Measurements from ENCODE around the gene TANGO2. TPM values are rescaled to one million over a fixed set of nuclear protein-coding genes. Genes with fewer than 3 reads are reported as not detected.

TANGO2 gene
- total RNA-seq, 2 experiments from 2014 or later, result 40.7 to 41.2 TPM

DNA sequence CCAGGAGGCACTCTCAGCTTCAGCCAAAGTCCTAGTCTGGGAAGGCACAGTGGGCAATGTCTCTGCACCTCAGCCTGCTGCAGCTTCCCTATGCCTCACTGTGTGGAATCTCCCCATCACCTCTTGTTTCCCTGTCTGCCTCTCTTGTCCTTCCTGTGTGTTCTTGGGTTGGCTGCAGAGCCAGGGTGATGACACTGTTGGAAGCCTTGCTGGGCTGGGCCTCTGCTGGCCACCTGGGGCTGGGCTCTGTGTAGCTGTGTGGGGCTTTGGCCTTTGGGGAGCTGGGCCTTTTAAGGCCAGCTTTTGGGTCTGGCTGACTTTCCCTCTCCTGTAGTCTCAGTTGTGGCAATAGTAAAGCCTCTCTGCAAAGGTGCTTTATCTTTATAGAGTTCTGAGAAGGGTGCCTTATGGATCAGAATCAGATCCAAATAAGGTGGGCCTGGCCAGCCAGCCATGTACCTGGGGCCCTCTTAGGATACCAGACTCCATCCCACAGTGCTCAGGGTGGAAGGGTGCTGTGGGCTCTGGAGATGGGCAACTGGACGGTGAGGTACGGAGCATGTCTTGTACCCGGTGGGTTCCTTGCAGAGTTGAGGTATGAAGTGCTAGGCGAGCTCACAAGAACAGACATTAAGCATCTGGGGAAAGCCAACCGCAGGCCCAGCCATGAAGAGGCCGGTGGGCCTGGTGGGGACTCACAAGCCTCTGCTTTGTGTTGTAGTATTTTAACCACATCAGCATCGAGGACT, 84.7 kb downstream of the TANGO2 start:
- DNase-seq (no peak), ATAC-seq (ENCODE audit: low read depth) (no peak)
- Mint-ChIP-seq H3K36me3 (peaks cover 3% of the 10 kb centered on the region), H3K4me1 (peaks cover 16% of the 10 kb centered on the region), H3K9me3 (no peaks in the 10 kb centered on the region), H3K27ac (no peak overlapping the region), H3K27me3 (no peaks in the 10 kb centered on the region), H3K4me3 (no peak overlapping the region)
- POLR2A ChIA-PET, result interaction anchor here (1.0 to 1.2 kb wide), 2 partner anchors 11 to 12 kb away, joined by 3 to 4 read pairs; partner anchors contain the start of gene RANBP1

DNA sequence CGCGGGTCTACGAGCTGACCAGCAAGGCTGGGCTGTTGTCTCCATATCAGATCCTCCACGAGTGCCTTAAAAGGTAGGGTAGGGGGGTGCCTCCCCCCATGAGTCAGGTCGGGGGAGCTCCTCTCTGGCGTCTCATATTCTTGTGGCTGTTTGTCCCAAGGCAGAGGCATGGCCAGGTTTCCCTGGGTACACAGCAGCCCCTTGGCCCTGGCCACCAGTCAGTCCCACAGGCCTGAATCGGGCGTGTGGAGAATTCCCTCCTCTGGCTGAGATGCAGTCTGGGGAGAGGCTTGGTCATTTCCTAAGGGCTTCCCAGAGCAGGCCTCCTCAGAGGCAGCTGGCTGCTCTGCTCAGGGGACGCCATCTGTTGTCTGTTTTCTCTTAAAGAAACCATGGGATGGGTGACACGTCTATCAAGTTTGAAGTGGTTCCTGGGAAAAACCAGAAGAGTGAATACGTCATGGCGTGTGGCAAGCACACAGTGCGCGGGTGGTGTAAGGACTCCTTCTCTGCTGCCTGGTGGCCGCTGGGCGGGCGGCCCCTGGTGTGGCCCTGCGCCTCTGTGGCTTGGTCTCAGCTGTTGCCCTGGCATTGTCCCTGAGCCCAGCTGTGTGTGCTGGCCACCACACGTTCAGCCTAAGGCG, 85.4 kb downstream of the TANGO2 start:
- Mint-ChIP-seq H3K36me3 (peaks cover 3% of the 10 kb centered on the region), H3K27me3 (no peaks in the 10 kb centered on the region)
- POLR2A ChIA-PET, result interaction anchor here (1.0 to 2.3 kb wide), 3 partner anchors 10 to 11 kb away, joined by 3 to 6 read pairs (median 4); partner anchors contain the start of genes RANBP1 and TRMT2A

DNA sequence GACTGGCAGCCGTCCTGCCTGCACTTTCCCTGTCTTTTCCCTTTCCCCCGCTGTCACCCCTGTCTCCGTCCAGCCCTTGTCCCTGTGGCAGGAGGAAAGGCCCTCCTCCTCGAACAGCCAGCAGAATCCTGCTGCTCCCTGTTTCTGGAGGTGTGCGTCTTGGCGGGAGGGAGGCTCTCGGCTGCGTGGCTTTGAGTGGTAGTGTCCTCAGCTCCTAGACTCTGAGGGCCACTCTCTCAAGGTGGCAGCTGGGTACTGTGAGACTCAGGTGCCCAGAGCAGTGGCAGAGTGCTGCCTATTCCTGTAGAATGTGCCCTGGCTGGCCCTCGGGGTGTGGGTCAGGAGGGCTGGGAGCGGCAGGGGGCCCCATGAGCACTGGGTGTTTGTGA, 85.9 kb downstream of the TANGO2 start:
- H3K9me3 Mint-ChIP-seq, result no peaks in the 10 kb centered on the region
- no peak overlapping the region for H3K27ac Mint-ChIP-seq
- peaks cover 3% of the 10 kb centered on the region for H3K36me3 Mint-ChIP-seq
- DNase-seq (no peak), ATAC-seq (ENCODE audit: low read depth) (no peak)
- POLR2A ChIA-PET, result interaction anchor here (2.3 kb wide), 1 partner anchor 11 kb away, joined by 6 read pairs; the partner anchor contains the start of gene TRMT2A
- H3K27me3 Mint-ChIP-seq, result no peaks in the 10 kb centered on the region
- H3K4me1 Mint-ChIP-seq, result peaks cover 20% of the 10 kb centered on the region
- H3K4me3 Mint-ChIP-seq, result no peak overlapping the region

More for the DNA sequence above, 85.4 kb downstream of the TANGO2 start:
- DNase-seq (no peak), ATAC-seq (ENCODE audit: low read depth) (no peak)
- no peak overlapping the region for H3K4me3 Mint-ChIP-seq
- H3K4me1 Mint-ChIP-seq, result peaks cover 16% of the 10 kb centered on the region
- H3K9me3 Mint-ChIP-seq, result no peaks in the 10 kb centered on the region
- no peak overlapping the region for H3K27ac Mint-ChIP-seq

DNA sequence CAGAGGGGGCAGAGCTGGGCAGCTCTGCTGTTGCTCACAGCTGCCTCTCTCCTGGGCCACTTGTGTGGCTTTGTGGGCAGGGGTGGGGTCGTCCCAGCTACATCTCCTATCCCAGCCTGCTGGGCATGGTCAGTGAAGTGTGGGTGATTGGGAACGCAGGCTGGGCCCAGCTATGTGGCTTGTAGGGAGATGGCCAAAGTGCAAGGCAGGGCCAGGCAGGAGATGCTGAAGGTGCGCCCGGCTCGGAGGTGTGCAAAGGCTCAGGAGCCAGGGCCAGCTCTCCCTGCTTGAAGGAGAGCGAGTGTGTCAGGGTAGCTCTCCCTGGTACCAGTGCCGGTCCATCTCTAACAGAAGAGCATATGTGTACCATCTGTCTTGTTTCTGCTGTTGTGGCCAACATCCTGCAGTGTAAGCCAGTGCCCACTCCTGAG, 86.6 kb downstream of the TANGO2 start:
- Mint-ChIP-seq H3K4me3 (no peak overlapping the region), H3K36me3 (peaks cover 6% of the 10 kb centered on the region), H3K4me1 (peaks cover 20% of the 10 kb centered on the region), H3K27ac (peak overlapping the region; percentile 33), H3K27me3 (no peaks in the 10 kb centered on the region), H3K9me3 (no peaks in the 10 kb centered on the region)
- no peak for ATAC-seq (ENCODE audit: low read depth)
- POLR2A ChIA-PET, result interaction anchor here (2.3 kb wide), 1 partner anchor 10 kb away, joined by 6 read pairs; the partner anchor contains the start of gene TRMT2A
- DNase-seq, result no peak

DNA sequence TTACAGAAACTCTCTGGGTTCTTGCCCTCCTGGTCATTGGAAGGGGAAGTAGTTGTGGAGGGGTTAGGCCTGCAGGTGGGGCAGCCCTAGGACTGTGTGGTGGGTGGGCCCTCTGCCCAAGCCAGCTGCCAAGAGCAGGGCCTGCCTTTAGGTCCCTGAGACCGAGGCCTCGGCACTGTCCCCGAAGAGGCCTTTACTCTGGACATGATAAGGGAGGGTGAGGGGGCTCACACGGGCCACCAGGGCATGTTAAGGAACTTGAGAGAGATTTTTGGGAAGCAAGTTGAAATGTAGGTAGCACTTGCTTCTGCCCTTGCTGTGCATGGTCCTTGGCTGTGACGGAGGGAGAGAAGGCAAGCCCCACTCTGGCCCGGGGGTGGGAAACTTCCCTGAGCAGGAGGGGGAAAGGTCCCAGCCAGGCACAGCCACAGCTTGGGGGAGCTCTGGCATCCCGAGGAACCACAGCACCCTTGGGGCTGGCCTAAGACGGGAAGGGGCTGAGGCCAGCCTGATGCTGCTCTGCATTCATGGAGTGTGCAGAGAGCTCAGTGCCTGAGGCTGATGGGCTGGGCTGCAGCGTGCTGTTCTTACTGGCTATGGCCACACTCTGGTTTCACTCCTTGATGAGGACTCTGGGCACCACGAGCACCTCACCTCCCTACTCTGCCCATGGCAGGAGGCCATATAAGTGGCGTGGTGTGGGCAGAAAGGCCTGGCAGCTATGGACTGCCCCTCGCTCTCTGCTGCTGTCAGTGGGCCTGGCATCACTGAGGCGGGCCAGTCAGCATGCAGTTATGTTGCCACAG, 87.2 kb downstream of the TANGO2 start:
- no peak overlapping the region for H3K4me3 Mint-ChIP-seq
- H3K27ac Mint-ChIP-seq, result peak overlapping the region; percentile 33
- POLR2A ChIA-PET, result interaction anchor here (1.4 to 2.3 kb wide), 2 partner anchors 9 to 12 kb away, joined by 4 to 6 read pairs; partner anchors contain the start of gene TRMT2A
- ATAC-seq (ENCODE audit: low read depth), result no peak
- H3K27me3 Mint-ChIP-seq, result no peaks in the 10 kb centered on the region
- H3K9me3 Mint-ChIP-seq, result no peaks in the 10 kb centered on the region
- peaks cover 6% of the 10 kb centered on the region for H3K36me3 Mint-ChIP-seq
- DNase-seq, result no peak
- H3K4me1 Mint-ChIP-seq, result peaks cover 20% of the 10 kb centered on the region

DNA sequence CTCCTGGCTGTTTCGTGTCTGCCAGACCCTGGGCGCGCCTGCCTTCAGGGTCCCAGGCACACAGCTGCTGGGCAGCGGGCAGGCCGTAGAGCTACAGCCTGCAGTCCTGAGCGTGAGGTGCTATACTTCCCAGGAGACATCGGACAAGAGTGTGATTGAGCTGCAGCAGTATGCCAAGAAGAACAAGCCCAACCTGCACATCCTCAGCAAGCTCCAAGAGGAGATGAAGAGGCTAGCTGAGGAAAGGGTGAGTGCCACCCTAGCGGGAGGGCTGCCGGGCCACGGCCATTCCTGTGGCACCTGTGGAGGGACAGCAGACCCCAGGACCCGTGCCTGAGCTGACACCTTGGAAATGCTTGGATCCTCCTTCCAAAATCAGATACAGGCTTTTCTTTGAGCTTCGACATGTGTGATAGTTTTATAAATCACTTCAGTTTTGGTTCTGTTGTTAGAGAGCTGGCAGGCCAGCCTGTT, 87.9 kb downstream of the TANGO2 start:
- peaks cover 17% of the 10 kb centered on the region for H3K4me1 Mint-ChIP-seq
- H3K27me3 Mint-ChIP-seq, result no peaks in the 10 kb centered on the region
- peak overlapping the region; percentile 20 for H3K27ac Mint-ChIP-seq
- DNase-seq (no peak), ATAC-seq (ENCODE audit: low read depth) (no peak)
- H3K36me3 Mint-ChIP-seq, result peaks cover 4% of the 10 kb centered on the region
- H3K9me3 Mint-ChIP-seq, result no peaks in the 10 kb centered on the region
- POLR2A ChIA-PET, result interaction anchor here (0.8 to 2.3 kb wide), 5 partner anchors 8 to 88 kb away, joined by 3 to 6 read pairs (median 4); partner anchors contain the start of gene TRMT2A
- no peak overlapping the region for H3K4me3 Mint-ChIP-seq

DNA sequence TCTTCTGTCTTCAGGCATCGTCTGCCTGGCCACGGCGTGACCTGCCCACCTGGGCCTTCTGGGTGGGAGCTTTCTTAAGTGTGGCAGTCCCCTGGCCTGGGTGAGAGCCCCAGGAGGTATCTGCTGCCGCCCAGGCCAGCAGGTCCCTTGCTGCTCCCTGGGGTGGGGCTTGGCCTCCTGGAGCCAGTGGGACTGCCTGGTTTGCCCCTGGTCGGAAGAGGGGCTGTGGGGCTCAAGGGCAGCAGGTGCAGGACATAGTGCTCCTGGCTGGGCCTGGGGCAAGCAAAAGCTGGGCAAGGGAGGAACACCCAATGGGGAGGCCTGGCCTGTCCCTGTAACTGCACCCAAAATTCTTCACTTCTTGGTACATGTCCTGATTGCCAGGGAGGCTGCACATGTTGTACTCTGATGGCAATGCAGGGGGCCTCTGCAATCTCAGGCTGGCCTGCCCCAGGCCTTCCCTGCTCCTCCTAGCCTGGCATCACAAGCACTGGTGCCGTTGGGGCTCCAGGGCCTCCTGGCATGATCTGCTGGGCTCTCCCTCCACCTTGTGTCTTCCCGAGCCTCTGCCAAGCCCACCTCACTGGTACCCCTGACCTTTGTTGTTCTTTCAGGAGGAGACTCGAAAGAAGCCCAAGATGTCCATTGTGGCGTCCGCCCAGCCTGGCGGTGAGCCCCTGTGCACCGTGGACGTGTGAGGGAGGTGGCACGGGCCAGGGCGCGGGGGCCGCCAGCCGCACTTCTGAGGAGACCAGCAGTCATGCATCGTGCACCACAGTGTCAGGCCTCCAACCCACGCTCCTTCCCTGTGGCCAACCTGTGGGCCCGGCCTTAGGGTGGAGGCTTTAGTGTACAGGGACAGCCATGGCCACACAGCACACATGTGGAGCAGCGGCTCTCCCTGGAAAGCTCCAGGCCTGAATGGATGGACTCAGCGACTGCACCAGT, 88.8 kb downstream of the TANGO2 start:
- POLR2A ChIA-PET, result interaction anchor here (0.8 to 3.3 kb wide), 5 partner anchors 9 to 89 kb away, joined by 3 to 20 read pairs (median 4); no protein-coding TSS in a partner anchor
- ATAC-seq (ENCODE audit: low read depth) (no peak), DNase-seq (no peak)
- Mint-ChIP-seq H3K4me3 (no peak overlapping the region), H3K4me1 (peaks cover 22% of the 10 kb centered on the region), H3K36me3 (peaks cover 4% of the 10 kb centered on the region), H3K27me3 (no peaks in the 10 kb centered on the region), H3K27ac (peak overlapping the region; percentile 48), H3K9me3 (no peaks in the 10 kb centered on the region)

DNA sequence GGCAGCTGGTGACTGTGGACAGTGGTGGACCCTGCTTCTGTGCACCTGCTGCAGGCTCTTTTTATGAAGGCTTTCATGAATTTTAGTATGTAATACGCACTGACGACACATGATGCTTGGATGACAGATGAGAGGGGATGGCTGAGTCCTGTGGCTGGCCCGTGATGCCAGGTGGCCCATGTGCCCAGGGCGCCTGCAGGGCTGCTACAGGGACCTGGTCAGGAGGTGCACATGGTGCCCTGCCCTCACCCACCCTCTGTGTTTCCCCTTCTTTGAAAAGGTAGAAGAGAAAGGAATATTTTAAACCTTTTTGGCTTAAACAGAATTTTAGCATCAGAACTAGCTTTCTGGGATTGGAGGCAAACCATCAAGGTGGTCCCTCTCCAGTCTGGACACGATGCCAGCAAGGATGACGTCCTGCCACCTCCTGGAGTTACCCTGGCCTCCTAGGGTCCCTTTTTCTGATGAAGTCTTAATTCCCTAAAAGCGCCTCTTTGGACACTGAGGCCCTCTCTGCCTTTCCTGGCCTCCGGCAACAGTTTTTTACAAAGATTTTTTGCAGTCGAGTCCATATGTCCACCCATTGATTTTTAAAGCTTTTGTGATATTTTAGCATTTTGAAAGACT, 89.6 kb downstream of the TANGO2 start:
- Mint-ChIP-seq H3K9me3 (no peaks in the 10 kb centered on the region), H3K36me3 (peaks cover 6% of the 10 kb centered on the region), H3K4me1 (peaks cover 25% of the 10 kb centered on the region), H3K4me3 (no peak overlapping the region), H3K27me3 (no peaks in the 10 kb centered on the region), H3K27ac (peak overlapping the region; percentile 93)
- POLR2A ChIA-PET, result interaction anchor here (1.4 to 3.3 kb wide), 3 partner anchors 9 to 90 kb away, joined by 3 to 20 read pairs (median 8); partner anchors contain the start of gene TANGO2
- no peak for ATAC-seq (ENCODE audit: low read depth)
- no peak for DNase-seq

DNA sequence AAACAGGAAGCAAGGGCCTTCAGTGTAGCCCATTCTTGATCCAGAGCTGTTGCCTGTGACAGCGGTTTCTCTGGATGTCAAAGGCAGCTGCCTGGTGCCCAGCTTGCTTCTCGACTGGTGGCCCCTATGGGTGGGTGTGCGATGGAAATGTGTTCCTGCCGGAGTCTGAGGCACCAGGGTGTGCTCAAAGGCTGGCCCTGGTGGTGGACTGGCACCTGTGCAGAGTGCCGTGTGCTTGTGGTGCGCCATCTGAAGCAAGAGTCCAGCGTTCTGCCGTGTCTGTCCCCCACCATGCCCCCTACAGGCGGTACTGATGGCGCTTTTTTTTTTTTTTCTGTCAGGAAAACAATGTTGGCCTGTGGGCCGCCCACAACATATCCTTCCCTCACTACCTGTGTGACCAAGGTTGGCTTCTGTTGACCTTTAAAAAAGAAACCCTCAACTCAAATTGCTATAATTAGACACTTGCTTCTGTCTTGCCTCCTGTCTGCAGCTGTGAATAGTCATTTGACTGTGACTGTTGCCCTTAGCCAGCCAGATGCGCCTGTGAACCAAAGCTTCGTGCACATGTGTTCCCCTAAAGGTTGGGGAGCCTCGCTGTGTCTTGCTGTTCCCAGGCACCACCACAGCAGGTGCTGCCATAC, 90.3 kb downstream of the TANGO2 start:
- H3K4me3 Mint-ChIP-seq, result peak overlapping the region; percentile 22
- H3K36me3 Mint-ChIP-seq, result peaks cover 5% of the 10 kb centered on the region
- H3K27me3 Mint-ChIP-seq, result no peaks in the 10 kb centered on the region
- H3K27ac Mint-ChIP-seq, result peak overlapping the region; percentile 93
- DNase-seq (peak; percentile 58), ATAC-seq (ENCODE audit: low read depth) (peak; percentile 70)
- POLR2A ChIA-PET, result interaction anchor here (1.4 to 3.3 kb wide), 3 partner anchors 10 to 90 kb away, joined by 3 to 20 read pairs (median 8); partner anchors contain the start of gene TANGO2
- no peaks in the 10 kb centered on the region for H3K9me3 Mint-ChIP-seq
- H3K4me1 Mint-ChIP-seq, result peaks cover 25% of the 10 kb centered on the region

DNA sequence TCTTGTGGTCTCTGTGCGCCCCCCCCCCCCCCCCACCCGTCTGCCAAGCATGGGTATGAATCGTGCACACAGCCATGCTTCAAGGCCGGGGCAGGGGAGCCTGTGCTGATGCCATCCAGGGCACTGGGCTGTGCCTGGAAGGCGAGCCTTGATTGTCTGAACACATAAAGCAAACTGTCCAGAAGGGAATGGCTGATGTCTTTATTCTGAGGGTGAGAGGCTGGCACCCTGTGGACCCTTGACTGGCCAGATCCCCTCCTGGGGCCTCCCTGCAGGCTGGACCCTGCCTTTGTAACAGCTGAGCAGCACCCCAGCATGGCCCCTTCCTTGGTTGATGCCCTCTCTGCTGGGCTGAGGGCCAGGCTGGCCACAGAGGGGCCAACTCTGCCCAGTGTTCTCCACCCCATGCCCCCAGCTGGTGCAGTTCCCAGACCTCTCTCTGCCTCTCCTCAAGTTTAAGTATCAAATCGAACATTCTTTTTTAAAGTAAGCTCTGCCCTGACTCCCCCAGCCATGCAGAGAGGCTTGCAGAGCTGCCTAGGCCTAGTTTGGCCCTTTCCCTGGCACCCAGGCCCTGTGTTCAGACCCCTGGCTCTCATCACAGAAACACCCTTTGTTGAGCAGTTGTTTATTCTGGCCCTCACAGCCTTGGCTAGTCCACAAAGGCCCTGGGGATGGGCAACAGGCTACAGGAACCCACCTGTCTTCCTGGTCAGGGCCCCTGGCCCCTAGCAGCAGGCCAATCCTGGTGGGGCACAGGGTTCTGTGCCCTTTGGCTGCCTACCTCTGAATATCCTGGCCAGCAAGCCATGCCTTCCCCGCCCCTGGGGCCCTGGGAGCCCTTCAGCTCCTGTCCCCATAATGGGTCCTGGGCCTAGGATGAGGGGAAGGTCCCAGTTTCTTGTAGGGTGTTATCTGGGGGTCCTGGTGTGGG, 91.0 kb downstream of the TANGO2 start:
- POLR2A ChIA-PET, result interaction anchor here (0.7 to 3.3 kb wide), 4 partner anchors 11 to 91 kb away, joined by 3 to 20 read pairs (median 6); partner anchors contain the start of gene TANGO2
- peaks cover 25% of the 10 kb centered on the region for H3K4me1 Mint-ChIP-seq

More for the DNA sequence above, 91.0 kb downstream of the TANGO2 start:
- H3K27ac Mint-ChIP-seq, result peak overlapping the region; percentile 93
- no peaks in the 10 kb centered on the region for H3K9me3 Mint-ChIP-seq
- peaks cover 8% of the 10 kb centered on the region for H3K36me3 Mint-ChIP-seq
- no peak for ATAC-seq (ENCODE audit: low read depth)
- DNase-seq, result no peak
- peak overlapping the region; percentile 71 for H3K4me3 Mint-ChIP-seq
- H3K27me3 Mint-ChIP-seq, result no peaks in the 10 kb centered on the region

All from activated naive CD8-positive, alpha-beta T cell treated with anti-CD3 and anti-CD28 coated beads, Interleukin-2, amount 10 ng/mL, durations not matched to agents 7 days and 5 days (primary cell).